Measurements from ENCODE around the gene HOXC13.

HOXC13 gene

DNA sequence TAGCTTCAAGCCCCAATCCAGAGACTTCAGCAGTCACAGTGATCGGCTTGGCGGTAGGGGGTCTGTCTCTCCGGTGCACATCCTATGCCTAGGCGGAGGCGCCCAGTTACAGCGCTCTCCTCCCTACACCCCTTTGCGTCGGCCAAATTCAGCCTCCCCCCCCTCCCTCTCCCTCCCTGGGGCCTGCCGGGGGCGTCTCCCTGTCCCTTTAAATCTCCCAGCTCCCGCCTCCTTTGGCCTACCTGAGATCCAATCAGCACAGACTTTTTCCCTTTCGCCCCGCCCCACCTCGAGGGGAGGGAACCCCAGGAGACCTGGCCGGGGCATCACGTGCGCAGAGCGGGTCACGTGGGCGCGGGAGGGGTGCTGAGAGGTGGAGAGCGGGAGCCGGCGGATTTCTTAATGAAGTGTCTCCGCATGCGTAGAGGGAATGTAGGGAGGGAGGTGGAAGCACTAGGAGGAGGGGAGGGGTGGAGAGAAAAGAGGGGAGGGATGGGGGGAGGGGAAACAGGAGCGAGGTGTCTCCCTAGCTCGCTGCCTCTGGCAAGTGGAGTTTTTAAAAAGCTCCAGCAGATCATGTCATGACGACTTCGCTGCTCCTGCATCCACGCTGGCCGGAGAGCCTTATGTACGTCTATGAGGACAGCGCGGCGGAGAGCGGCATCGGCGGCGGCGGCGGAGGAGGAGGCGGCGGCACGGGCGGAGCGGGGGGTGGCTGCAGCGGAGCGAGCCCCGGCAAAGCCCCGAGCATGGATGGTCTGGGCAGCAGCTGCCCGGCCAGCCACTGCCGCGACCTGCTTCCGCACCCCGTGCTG lies at the start of gene HOXC13:
TSS of gene HOXC13 (plus strand) at position 506 of the 815 bp plus-strand sequence. CDS start at position 582, 76 bp downstream.
- peak; percentile 88 for DNase-seq (ENCODE audit: low spot score)

GRCh38 chr12:53890081-53890480 lies 48.5 kb upstream of the HOXC13 start:
- DNase-seq (ENCODE audit: low spot score), result no peak

DNA sequence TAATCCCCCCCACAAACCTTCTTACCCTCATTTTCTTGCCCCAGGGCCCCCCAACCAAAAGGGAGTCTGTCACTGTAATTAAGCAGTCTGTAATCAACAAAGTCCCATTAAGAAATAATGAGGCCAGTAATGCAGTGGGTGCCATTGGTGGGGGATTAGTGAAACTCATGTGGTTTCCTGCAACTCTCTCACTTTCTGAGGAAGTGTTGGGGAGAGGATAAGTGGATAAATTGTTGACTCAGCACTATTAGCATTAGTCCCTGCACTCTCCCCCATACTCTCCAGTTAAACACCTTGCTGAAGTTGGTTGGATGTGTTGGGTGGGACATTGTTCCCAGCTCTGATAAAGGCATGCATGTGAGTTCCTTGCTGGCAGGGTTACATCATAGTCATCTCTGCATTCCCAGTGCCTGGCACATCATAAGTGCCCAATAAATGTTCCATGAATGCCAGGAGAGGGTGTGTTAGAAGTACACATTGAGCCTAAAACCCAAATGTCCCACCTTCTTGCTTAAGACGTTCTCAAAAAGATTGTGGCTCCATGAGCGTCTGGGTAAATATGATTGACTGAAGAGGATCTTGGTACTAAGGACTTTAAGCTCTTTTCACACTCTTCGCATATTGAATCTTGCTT lies 45.8 kb upstream of the HOXC13 start:
- DNase-seq (ENCODE audit: low spot score), result no peak

GRCh38 chr12:53899230-53899629 lies 39.4 kb upstream of the HOXC13 start:
- DNase-seq (ENCODE audit: low spot score), result no peak

DNA sequence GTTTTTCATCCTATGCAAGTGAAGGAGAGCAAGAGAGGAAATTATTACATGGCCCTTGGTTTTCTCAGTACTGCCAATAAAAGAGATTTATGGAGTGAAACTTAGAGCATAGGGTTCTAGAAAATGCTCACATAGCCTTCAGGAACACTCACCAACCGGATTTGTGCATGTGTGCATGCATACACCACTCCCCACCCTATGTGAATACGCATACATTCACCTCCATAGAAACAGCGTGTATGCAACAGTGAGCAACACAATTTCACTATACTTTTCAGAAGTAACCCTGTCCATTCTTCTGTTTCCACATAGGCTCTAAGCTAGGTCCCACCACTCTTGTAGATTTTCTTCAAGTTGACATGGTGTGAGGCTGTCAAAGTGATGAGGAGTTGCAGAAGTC lies 31.5 kb upstream of the HOXC13 start:
- DNase-seq (ENCODE audit: low spot score), result no peak

DNA sequence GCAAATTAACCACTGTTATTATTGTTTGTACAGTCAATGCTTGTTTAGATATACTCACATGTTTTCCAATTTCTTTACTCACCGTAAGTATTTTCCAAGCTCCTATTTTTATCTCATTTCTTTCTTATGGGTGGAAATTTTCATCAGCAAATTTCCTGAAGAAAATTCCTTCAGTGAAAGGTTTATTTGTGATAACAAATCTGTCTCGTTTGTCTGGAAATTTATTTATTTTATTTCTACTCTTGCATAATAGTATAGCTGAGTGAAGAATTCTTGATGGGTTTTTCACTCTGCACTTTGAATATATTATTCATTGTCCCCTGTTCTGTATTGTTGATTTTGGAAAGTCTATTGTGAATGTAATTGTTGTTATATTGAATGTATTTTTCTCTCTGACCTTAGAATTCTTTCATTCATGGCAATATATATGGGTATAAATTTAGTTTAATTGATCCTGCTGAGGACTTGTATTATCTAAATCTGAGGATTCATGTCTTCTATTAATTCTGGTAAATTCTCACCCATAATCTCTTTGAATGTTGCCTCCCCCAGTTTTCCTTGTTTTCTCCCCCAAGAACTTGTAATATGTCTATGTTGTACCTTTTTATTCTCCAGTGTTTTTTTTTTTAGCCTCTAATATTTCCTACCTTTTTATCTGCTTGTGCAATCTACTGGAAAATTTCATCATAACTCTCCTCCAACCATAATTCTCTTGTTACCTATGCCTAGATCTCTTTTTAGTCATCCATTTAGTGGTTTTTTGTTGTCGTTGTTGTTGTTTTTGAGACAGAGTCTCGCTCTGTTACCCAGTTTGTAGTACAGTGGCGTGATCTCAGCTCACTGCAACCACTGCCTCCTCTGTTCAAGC lies 21.6 kb upstream of the HOXC13 start:
- DNase-seq (ENCODE audit: low spot score), result no peak

GRCh38 chr12:53924521-53925405 lies 13.9 kb upstream of the HOXC13 start:
- DNase-seq (ENCODE audit: low spot score), result no peak

DNA sequence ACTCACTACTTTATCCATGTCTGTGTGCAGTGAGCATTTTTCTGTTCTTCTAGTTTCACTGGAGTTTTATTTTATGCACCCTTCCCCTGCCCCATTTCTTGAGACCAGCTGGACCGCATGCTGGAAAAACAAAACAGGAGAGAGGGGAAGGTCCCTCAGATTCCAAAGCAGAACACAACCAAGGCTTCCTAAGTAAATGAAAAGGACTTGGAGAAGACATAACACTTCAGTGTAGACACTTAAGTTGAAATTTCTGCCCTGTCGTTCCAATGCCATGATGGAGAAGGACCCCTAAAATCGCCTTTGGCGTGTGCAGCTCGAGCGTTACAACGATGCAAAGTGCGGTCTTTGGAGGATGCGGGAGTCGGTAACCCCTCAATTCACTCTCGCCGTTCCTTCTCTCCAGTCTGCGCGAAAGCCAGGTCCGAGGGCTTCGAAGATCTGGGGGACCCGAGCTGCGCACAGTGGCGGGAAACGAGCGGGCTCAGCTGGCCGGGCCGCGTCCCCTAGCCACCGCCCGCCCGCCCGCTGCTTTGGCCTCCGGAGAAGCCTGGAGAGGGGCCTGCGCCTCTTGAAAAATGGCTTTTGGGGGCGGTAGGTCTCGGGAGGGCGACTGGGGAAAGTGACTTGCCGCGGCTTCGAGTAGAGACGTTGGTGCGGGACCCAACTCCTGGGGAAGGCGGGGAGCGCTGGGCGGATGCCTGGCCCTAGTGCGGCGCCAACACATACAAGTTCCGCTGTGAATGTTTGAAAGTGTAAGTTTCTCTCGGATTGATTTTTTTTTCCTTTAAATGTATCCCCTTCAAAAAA lies 11.2 kb upstream of the HOXC13 start:
- no peak for DNase-seq (ENCODE audit: low spot score)

- no peak for DNase-seq (ENCODE audit: low spot score)
These were observed 10.4 kb upstream of the HOXC13 start for GRCh38 chr12:53928054-53928835.

DNA sequence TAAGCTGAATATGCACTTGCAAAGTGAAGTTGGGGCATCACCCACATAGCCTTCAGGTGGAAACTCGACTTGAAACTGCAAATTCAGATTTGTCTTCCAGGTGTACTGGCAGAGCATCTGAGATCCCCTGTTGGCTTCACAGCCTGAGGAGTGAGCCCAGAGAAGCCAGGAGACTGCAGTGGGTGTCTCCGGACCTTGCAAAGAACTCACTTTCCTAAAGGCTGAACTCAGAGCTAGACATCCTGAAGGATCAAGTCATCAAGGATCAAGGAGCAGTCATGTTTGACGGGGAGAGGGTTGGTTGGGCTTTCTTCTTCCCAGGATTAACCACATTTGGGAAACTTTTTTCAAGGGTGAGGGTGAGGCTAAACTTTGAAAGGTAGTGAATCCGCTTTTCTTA lies 9.1 kb upstream of the HOXC13 start:
- DNase-seq (ENCODE audit: low spot score), result no peak

DNA sequence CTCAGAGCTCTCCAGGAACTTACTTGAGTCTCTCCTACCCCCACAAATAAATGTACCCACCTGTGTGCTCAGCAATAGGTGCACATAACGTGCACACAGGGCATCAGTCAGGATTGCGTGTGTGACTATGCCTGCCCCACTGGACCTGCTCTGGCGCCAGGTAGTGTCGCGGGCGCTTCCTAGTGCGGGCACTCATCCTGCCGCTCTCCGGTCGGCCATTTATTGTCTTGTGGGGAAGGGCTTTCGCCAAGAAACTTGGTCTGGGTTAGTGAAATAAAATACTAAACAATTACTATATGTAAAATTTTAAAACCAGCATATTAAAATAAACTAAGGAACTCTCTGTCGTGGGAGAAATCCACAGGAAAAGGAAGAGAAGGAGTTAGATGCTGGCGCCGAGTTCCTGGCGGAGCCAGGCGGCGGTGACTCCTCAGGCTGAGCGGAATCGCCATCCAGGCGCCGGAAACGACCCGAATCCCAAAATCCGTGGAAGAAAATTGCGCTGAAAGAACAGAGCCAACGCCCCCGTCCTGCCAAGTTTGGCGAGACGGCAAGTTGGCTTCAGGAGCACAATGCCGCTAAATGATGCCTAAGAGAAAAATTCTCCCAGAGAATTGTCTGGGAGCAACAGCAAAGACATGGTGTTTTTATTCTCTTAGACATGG lies 7.9 kb upstream of the HOXC13 start:
- DNase-seq (ENCODE audit: low spot score), result no peak

DNA sequence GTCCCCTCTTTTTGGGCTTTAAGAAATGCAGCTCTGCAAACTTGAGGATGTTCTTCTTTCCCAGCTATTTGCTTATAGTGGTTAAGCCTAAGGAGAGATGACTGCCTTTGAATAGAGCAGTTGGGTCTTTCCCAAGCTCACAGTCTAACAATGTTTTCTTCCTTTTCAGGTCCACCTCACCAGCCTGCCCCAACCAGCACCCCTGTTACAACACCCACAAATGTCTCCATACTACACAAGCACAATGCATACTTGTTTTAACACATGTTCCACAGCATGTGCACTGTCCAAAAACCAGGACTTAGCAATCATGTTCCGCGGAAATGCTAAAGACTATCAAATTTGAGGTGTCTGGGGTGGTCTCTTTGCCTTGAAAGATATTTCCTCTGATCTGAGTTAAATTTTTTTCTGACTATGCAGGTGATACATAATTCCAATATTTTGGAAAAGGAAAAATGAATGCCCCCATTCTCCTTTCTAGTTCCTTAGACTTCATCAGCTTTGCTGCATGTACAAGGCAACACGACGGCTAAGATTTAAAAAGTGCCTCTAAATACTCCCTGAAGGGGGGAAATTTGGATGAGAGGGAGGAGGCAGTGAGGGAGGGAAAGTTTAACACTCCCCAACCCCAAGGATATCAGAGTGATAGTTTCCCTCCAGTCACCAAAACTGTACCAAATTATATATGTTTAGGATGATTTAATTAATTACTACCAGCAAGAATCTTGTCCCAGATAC lies 6.6 kb upstream of the HOXC13 start:
- no peak for DNase-seq (ENCODE audit: low spot score)

- DNase-seq (ENCODE audit: low spot score), result no peak
These were observed 5.7 kb upstream of the HOXC13 start for GRCh38 chr12:53932915-53933314.

GRCh38 chr12:53935383-53936341 lies 3.0 kb upstream of the HOXC13 start:
- DNase-seq (ENCODE audit: low spot score), result no peak

DNA sequence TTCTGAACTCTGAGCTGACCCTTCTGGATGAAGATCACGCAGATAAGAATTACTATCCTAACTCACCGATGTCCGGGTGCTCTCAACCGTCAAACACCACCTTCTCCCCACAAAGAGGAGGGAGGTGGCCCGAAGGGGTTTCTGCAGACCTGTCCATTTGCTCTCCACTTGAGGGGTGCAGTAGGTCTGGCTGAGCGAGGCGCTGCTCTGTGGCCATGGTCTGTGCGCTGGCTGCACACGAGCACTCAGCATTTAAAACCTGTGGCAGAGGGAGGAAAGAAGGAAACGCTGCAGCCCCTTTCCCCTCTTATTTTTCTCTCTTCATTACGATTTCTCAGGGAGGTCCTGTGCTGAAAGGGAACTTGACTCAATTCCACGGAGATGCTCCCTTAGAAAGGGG lies 1.5 kb upstream of the HOXC13 start:
- no peak for DNase-seq (ENCODE audit: low spot score)

GRCh38 chr12:53937596-53938325 lies 870 bp upstream of the HOXC13 start:
- DNase-seq (ENCODE audit: low spot score), result no peak
